Muscle of arm (tissue), 14 donors: ENCODE measurements around the gene CYSTM1. TPM values are rescaled to one million over a fixed set of nuclear protein-coding genes. Genes with fewer than 3 reads are reported as not detected.

ENCODE experiments used
- DNase-seq: peaks from one replicate; pipeline ENCODE4 v3.0.0-alpha.2; 2013
- long read RNA-seq, 11 donors: transcript quantifications; one replicate each; lab custom pipeline, GENCODE V29; 2026
- polyA plus RNA-seq, 12 donors: library from polyadenylated mRNA; unstranded; fragments of 120-200 nt; gene quantifications; one replicate each; pipeline ENCODE4 v1.2.1, GENCODE V29; 2013; ENCODE audit not compliant: insufficient read length in 12 of 12

Gene CYSTM1, protein sequence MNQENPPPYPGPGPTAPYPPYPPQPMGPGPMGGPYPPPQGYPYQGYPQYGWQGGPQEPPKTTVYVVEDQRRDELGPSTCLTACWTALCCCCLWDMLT
- 10 to 100 TPM in 11 of 12 donors, not detected in 1; 18.3 to 55.8 (median 31.0) TPM for polyA plus RNA-seq
- long read RNA-seq, donor 1, transcript CYSTM1-201 (3 exons, 1,336 nt): major isoform, 56 of 75 reads
- long read RNA-seq, donor 1, partial matches to known transcripts: 18 of 75 reads
- long read RNA-seq, donor 1, other reads (novel, unspliced or antisense): 0 of 75 reads
- long read RNA-seq, donor 2, transcript CYSTM1-201 (3 exons, 1,336 nt): major isoform, 34 of 158 reads
- long read RNA-seq, donor 2, partial matches to known transcripts: 57 of 158 reads
- long read RNA-seq, donor 2, other reads (novel, unspliced or antisense): 66 of 158 reads
- long read RNA-seq, donor 3, transcript CYSTM1-201 (3 exons, 1,336 nt): major isoform, 14 of 20 reads
- long read RNA-seq, donor 3, partial matches to known transcripts: 6 of 20 reads
- long read RNA-seq, donor 3, other reads (novel, unspliced or antisense): 0 of 20 reads
- long read RNA-seq, donor 4, transcript CYSTM1-201 (3 exons, 1,336 nt): major isoform, 23 of 43 reads
- long read RNA-seq, donor 4, partial matches to known transcripts: 5 of 43 reads
- long read RNA-seq, donor 4, other reads (novel, unspliced or antisense): 15 of 43 reads
- long read RNA-seq, donor 5, transcript CYSTM1-201 (3 exons, 1,336 nt): major isoform, 38 of 49 reads
- long read RNA-seq, donor 5, partial matches to known transcripts: 10 of 49 reads
- long read RNA-seq, donor 5, other reads (novel, unspliced or antisense): 0 of 49 reads
- long read RNA-seq, donor 6, transcript CYSTM1-201 (3 exons, 1,336 nt): major isoform, 11 of 50 reads
- long read RNA-seq, donor 6, partial matches to known transcripts: 16 of 50 reads
- long read RNA-seq, donor 6, other reads (novel, unspliced or antisense): 22 of 50 reads
- long read RNA-seq, donor 7, transcript CYSTM1-201 (3 exons, 1,336 nt): major isoform, 5 of 5 reads
- long read RNA-seq, donor 7, partial matches to known transcripts: 0 of 5 reads
- long read RNA-seq, donor 7, other reads (novel, unspliced or antisense): 0 of 5 reads
- long read RNA-seq, donor 8, transcript CYSTM1-201 (3 exons, 1,336 nt): major isoform, 40 of 42 reads
- long read RNA-seq, donor 8, partial matches to known transcripts: 0 of 42 reads
- long read RNA-seq, donor 8, other reads (novel, unspliced or antisense): 0 of 42 reads
- long read RNA-seq, donor 9, transcript CYSTM1-201 (3 exons, 1,336 nt): major isoform, 24 of 24 reads
- long read RNA-seq, donor 9, partial matches to known transcripts: 0 of 24 reads
- long read RNA-seq, donor 9, other reads (novel, unspliced or antisense): 0 of 24 reads
- long read RNA-seq, donor 10, transcript CYSTM1-201 (3 exons, 1,336 nt): major isoform, 26 of 33 reads
- long read RNA-seq, donor 10, partial matches to known transcripts: 7 of 33 reads
- long read RNA-seq, donor 10, other reads (novel, unspliced or antisense): 0 of 33 reads
- long read RNA-seq, donor 11, transcript CYSTM1-201 (3 exons, 1,336 nt): major isoform, 18 of 26 reads
- long read RNA-seq, donor 11, partial matches to known transcripts: 8 of 26 reads
- long read RNA-seq, donor 11, other reads (novel, unspliced or antisense): 0 of 26 reads

DNA sequence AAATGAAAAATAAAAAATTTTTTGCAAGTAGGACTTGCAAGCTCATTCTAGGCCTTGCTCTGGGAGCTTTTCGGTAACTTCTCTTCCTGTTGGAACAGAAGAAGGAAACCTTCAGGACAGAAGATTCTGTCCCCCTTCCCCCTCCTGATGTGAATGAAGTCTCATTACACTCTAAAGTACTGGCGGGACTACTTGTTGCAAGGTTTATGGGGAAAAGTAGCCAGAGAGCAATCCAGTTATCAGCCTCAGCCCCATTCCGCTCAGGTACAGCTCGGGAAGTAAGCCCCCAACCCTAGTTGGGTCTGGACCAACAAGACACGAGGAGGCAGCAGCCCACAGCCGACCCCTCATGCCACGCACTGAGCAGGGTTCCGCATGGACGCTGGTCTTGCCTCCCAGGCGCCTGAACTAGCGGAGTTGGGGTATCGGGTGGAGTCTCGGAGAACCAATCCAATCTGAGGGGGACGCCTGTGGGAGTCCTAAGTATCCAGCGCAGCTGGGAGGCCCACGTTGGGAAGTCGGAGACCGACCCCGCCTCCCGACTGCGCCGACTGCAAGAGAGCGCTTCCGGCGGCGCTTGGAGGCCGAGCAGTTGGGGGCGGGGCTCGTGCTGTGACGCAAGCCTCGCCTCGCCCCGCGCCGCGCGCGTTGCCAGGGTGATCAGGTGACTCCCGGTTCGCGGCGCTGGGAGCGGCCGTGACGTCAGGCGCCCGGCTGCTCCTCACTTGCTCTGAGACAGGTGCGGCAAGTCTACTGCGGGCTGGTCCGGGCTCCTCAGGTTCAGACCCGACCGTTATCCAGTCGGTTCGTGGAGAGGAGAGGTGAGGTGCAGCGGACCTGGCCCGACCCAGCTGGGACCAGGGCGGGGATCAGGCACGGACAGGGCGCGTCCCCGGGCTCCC is at the start of gene CYSTM1:
Gene CYSTM1, plus strand, starts transcription at position 724 of the 902 bp plus-strand sequence. CDS start 19,278 bp downstream, outside the sequence.
- DNase-seq: peak; percentile 96

DNA sequence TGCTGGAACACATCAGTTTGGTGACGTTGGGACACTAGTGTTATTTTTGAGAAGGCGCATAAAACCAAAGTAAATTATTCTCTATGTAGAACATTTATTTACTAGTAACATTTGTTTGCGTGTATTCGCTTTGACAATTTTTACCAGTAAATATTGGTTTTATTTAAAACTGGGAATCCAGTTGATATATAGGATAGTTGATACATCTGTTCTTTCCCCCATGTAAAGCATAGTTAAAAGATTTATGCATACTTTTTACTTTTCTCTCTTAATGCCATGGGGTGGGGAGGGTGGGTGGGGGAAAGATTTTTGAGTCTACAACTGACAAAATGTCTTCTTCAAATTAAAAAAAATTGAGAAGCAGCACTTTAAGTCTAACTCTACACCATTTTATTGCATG is 49.4 kb upstream of the CYSTM1 start, which contains the start of gene IGIP:
Gene IGIP, plus strand, starts transcription at position 301 of the 400 bp plus-strand sequence. CDS start 2,540 bp downstream, outside the sequence.
- no peak for DNase-seq

DNA sequence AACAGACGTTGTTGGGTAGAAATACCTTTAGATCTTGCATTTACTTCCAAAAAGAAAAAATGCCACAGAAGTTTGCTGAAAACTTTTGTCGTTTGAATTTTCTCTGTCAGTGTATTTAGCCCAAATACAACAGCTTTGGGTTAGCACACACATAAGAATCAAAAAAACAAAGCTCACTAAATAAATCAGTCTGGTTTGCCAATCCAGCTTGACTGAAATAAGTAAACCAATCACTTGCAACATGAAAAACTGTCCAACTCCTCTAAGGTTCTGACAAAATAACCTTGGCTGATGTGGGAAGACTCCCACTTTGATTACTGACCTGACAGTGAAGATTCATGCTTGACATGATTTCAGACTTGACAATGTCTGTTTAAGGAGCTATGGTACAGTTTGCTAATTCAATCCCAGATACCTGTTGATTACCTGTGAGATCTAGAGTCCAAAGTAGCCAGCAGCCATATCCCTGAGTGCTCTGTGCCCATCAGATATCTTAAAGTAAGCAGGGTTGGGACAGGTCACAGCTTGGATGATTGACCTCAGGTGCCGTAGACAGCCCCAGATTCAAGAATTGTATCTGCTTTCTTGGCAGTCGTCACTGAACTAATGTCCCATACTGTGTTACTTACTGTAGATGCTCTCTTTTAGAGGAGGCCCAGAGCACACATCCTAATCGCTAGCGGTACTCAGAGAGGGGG is 48.5 kb upstream of the CYSTM1 start:
- DNase-seq: no peak

DNA sequence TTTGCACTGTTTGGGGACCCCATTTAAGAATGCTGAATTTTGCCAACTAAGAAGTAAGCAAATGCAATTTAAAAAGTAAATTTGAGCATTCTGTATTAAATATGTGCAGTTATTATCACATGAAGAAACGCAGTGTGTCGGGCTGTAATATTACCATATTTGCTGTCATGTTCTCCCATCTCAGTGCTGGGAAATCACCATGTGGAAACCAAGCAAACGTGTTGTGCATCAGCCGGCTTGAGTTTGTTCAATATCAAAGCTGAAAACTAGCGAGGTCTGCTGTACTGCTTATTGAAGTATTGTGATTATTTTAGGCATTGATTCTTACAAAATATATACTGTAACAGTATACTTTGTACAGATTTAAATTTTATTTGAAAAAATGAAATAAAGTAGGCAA is 46.6 kb upstream of the CYSTM1 start:
- DNase-seq: no peak

DNA sequence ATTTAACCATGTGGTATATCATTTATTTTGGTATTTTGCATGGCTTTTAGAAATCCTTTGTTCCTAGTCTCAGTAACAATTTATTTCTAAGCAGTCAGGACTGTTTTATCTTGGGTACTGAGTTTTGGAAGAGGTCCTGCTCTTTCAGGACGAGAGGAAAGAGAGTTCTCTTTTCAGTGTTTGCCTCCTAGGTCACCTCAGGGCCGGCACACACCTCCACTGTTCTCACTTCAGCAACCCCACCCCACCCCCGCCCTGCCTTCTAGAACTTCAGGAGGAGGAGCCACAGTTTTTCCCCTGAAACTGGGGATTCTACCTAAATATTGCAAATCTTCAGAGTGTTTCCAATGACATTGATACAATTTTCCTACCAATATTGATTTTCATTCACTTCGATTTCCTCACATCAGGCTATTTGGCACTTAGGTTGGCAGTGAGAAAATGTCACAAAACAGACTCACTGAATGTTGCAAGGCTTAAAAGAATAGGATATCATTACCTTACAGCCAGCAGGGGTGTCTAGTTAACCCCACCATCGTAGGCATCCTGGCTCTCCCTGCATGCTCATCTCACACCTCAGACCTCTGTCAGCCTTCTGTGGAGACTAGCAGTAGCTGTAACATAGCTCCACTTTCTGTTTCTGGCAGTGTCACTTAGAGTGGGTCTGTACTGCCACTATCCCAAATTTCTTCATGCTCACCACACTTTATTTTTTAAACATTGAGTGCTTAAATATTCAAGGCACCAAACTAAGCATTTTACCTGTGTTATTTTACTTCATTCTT is 43.8 kb upstream of the CYSTM1 start:
- no peak for DNase-seq

DNA sequence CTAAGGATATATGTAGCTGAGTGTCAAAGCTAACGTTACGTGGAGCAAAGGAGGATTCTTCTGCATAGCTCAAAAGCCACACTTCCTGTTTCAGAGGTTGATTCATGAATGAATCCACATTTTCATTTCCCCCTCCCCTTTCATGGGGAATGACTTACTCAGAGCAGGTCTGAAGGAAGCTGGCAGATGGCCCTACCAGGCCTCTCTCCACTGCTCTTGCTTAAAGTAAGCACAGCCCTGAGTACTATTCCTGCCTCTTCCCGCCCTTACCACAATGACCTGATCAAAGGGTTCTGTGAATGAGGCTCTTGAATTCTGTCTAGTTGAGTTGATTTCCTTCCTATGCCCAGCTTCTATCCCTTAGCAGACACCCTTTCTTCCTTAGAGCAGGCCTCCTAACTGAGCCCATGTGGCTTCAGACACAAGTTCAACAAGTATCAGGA is 43.0 kb upstream of the CYSTM1 start:
- DNase-seq: no peak

DNA sequence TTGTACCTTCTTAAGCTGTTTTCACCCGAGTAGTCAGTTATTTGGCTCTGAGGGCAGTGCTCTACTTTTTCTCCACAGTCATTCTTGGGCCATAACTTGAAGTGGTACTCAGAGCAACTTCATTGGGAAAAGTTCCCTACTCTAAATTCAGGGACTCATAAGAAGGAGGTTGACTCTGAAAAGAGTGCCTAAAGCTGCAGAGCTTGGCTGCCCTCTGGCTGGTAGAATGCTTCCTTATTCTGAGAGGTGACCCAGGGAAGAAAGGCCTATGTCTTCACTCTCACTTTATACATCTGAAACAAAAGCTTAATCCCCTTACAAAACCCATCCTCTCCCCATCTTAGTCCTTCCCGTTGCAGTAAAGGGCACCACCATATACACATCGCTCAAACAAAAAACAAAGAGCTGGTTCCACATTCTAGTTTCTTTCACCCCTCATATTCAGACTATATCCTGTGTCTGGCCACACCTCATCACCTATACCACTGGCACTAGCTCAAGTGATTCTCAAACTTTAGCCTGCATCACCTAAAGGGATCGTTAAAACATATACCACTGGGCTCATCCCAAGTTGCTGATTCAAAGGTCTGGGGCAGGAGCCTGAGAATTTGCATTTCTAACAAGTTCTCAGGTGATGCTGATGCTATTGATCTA is 41.3 kb upstream of the CYSTM1 start:
- DNase-seq: no peak

DNA sequence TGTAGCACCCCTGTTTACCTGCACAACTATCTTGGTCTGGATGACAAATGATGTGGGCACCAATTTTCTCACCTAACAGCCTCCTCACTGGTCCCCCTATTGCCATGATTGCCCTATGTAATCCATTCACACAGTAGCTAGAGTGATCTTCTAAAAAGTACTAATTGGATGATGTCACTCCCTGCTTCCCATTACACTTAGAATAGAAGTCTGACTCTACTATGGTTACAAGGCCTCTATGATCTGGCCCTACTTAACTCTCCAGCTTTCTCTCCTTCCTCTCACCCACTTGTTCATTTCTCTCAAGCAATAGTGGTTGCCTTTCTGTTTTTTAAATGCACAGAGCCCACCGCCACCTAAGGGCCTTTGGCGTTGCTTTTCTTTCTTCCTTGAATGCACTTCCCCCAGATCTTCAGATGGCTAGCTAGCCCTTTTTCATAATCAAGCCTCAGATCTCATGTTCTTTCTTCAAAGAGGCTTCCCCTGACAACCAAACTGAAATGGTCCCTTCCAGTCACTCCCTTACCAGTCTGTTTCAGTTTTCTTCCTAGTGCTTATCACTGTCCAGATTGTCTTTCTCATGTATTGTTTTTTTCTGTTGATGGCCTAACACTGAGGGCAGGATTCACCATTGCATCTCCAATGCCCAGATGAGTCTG is 40.6 kb upstream of the CYSTM1 start:
- no peak for DNase-seq

DNA sequence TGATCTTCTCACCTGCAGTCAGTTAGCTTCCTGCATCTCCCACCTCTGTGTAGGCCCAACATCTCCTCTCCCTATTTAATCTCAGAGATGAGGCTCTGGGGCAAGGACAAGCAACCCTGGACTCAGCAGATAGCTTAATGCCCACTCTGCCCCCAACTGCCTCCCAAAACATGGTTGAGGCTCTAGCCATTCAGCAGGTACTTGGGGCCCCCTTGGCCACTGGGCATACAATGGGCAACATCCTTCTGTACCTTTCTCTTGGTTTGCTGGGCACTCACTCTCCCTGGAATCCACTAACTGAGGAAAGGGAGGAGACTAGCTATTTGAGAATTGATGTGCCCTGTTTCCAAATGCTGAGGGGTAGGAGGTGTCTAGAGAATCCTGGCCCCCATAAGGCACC is 39.9 kb upstream of the CYSTM1 start:
- DNase-seq: no peak

DNA sequence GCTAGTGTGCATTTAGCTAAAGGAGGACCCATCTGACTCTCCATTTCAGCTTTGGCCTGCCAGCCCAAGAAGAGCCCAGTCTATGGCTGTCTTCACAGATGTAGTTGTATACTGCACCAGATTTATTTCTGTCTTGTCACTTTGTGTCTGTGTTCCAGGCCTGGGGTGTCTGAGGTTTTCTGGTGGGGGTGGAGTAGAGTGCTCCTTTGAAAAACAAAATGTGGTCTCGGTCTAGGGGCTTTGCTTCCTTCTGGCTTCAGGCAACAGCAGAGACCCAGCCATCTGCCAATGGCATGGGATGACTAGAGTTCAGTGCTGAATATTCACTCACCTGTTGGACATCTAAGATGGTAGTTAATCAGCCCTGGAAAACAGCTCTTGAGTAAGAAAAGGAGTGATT is 38.4 kb upstream of the CYSTM1 start:
- DNase-seq: no peak

DNA sequence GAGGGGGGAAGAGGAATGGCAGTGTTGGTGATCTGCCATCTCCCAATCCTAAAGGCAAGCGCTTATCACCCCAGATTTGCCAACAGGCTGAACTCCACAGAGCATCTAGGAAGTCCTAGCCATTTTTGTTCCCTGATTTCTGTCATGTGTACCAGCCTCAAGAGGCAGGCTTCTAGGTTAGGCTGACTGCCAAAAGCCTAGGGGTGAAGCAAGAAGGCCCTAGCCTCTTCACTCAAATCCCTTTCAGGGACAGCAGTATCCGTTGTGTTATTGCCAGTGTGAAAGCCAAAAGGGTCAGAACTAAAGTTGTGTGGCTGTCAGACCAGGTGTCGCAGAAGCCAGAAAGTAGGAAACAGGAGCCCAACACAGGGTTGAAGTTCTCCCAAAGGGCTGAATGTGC is 34.6 kb upstream of the CYSTM1 start:
- no peak for DNase-seq

DNA sequence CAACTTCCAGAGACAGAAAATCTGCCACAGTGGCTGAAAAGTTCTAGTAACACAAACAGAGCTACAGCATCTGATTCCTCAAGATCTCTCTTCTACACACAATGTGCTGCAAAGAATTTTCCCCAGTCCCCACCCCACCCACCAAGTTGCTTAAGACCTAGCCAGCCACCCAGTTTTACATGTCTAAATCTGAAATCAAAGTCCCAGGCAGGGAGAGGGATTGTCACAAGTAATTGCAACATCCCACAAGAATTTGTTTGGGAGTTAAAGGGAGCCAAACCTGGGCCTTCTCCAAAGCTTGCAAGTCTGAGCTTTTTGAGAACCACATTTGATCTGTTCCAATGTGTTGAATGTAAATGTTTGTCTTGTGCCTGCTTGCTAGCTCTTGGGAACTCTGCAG is 33.7 kb upstream of the CYSTM1 start:
- DNase-seq: no peak

DNA sequence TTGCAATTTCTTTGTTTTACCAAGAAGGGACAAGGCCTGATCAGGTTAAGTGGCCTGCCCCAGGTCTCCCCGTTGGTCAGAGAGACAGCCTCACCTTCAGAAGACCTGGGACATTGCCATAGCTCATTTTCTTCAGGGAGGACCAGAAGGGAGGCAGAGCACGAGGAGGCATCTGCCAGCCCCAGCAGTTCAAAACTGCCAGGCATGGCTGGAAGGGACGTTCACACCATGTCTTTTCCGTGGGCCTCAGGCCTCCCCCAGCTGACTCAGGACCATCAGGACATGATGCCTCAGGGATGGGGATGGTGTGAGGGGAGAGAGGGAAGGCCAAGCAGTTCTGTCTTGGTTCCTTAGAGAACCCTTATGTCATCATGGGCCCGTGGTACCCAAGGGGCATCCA is 32.7 kb upstream of the CYSTM1 start:
- no peak for DNase-seq

DNA sequence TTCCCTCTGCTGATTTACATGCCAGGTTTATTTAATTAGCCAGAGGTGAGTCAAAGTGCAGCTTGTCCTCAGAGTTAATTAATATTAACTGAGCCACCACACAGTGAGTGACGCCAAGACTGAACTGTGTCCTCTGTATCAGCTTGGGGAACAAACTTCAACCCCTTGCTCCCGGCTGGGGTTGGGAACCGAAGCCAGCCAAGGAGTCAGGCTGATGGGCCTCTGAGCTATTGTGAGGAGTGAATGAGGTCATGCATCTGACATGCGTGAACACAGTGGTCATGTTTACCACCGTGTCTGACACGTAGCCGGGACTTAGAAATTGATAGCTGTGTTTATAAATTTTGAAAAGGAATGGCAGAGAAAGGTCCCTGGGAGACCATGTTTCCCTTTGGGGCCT is 32.1 kb upstream of the CYSTM1 start:
- DNase-seq: no peak

DNA sequence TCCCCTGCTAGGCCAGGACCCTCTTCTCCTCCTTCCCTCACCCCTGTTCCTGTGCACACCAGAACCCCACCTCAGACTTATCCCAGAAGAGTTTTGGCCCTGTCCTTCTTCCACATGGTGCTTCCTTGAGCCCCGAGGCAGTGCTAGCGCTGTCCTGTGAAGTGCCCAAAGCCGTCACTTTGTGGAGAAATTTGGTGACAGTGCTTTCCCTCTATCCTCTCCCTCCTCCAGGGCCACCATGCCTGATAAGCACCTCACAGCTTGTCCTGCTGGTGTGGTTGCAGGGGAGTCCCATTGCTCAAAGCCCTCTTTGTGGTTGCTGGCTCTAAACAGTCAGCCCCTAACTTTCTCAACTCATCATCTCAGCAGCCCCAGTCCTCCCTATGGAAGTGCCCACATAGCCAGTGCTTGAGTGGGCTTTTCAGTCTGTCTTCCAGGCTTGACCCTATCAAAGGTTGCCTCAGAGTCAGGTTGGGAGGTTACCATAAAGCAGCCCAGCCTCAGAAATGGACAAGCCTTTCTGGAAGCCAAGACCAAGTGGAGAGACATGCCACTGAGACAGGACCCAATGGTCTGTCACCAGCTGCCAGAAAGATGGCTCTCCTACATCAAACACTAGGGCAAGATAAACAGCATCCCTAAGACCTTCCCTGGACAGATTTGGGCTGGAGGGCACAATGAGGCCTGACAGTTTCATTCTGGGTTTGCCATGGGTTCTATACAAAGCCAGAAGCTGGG is 31.3 kb upstream of the CYSTM1 start:
- DNase-seq: no peak

DNA sequence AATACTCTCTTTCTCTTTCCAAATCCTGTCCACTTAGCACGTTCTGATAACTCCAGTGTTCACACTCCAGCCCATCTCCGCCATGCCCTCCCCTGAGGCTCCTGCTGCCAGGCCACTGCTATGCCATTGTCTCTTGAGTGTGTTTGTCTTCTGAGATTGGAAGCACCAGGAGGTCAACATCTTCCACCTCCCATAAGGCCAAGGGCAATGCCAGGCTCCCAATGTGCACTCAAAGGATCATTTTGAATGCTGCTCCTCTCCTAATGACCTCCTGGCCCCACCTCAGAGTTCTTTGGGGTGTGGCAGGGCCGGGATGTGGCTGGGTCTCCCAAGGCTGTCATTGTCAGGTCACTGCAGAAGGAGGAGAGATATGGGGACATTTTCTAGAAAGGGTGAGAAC is 29.7 kb upstream of the CYSTM1 start:
- DNase-seq: no peak
